ENCODE results near the gene SMAGP. TPM values are rescaled to one million over a fixed set of nuclear protein-coding genes. Genes with fewer than 3 reads are reported as not detected.

The SMAGP gene
- total RNA-seq, 1 donor from 2014 or later: 15.1 TPM

DNA sequence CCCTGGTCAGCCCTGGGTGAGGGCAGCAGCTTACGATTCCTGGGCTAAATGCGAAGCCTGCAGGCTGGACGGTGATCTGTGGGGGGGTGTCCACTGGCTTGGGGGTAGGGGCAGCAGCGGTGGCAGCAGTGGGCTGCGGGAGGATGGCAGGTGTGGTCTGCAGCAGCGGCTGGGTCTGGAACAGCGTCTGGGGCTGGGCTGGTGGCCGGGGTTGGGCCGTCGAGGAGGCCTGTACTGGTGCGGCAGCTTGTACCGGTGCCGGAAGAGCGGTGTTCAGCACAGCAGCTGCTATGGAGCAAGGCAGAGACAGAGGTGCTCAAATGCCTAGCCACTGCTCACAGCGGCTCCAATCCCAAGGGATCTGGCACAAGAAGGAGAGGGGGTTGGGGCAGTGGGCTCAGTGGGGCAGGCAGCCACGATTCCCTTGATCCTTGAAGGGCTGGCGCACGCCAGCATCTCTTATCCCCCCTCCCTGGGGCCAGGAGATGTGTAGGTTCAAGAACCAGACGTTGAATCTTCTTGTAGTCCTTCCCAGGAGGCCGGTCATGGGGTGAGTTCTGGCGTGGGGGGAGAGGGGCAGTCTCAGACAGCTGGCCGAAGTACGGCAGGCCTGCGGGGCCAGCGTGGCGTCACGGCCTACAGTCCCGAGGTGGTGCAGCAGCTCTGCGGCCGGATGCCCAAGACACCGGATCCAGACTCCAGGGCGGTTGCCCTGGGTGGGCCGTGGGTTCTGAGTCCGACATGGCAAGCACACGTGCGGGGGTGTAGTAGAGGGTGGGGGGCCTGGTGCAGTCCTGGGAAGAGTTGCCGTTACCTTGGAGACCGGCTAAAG is 72.3 kb downstream of the SMAGP start:
- DNase-seq (ENCODE audit: low read depth in 2 of 2): no peak

- no peak for DNase-seq (ENCODE audit: low read depth in 2 of 2)
These were observed 73.7 kb downstream of the SMAGP start for GRCh38 chr12:51196547-51196946.

DNA sequence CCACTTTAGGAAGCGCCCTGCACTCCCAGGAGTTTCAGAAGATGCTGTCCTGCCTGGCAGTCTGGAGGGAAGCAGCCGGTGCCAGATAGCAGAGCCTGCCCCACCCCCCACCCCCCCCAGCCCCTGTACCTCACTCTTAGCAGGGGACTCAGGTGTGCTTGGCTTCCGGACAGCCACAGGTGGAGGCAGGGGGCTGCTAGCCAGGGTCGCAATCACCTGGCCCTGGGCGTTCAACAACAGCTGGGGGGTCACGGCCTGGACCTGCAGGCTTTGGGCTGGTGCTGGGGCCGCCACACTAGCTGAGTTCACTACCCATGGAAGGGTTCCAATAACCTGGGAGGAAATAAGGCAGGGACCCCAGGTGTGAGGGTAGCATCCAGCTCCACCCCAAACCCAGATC is 74.4 kb downstream of the SMAGP start:
- DNase-seq (ENCODE audit: low read depth in 2 of 2): no peak

Other genes starting within 250 kb of the SMAGP start
- gene SLC11A2, start 244.0 kb downstream of the SMAGP start, total RNA-seq: 37.1 and 48.7 TPM in 2 replicates
- gene LETMD1, start 222.1 kb downstream of the SMAGP start, total RNA-seq: 22.3 and 40.0 TPM in 2 replicates
- gene CSRNP2, start 186.8 kb downstream of the SMAGP start, total RNA-seq: 11.3 and 19.3 TPM in 2 replicates
- 9.2 and 13.9 TPM in 2 replicates for gene TFCP2, start 97.3 kb downstream of the SMAGP start, total RNA-seq
- gene POU6F1, start 52.4 kb downstream of the SMAGP start, total RNA-seq: 1.3 and 3.0 TPM in 2 replicates
- 71.4 and 155 TPM in 2 replicates for gene DAZAP2, start 31.6 kb downstream of the SMAGP start, total RNA-seq
- gene BIN2, start 53.8 kb upstream of the SMAGP start, total RNA-seq: not detected in 2 replicates
- not detected in 2 replicates for gene CELA1, start 76.3 kb upstream of the SMAGP start, total RNA-seq
- 13.7 and 22.1 TPM in 2 replicates for gene GALNT6, start 121.0 kb upstream of the SMAGP start, total RNA-seq
- gene SLC4A8, start 154.4 kb upstream of the SMAGP start, total RNA-seq: 0.76 and 0.90 TPM in 2 replicates